Fibroblast of gingiva (primary cell): ENCODE measurements around the gene CFP.
A peak's percentile ranks its signal among the peaks of the same experiment; 100 is the strongest.

Source experiments
- DNase-seq: peaks from one replicate; pipeline ENCODE4 v3.0.0-alpha.2; 2011; ENCODE audit warnings: low read depth

The CFP gene

GRCh38 chrX:47574076-47574546 lies 55.6 kb downstream of the CFP start:
- no peak for DNase-seq

- peak; percentile 9 for DNase-seq
Measured at GRCh38 chrX:47573341-47574075, 56.2 kb downstream of the CFP start.
